C1 segment of cervical spinal cord (tissue), 14 donors: Measurements from ENCODE around the gene TWF2.

ENCODE experiments used
- DNase-seq, 14 donors: peaks; one replicate each; lab custom pipeline; 2025; lab: John Stamatoyannopoulos, UW

TWF2 gene

GRCh38 chr3:52238193-52238760 is 681 bp downstream of the TWF2 start:
- DNase-seq: peak in 1 of 14 donors; percentile 77

- peak in 11 of 14 donors; percentile 43 to 94 (median 71) for DNase-seq
Observed at GRCh38 chr3:52237657-52238172, 1.2 kb downstream of the TWF2 start.

DNA sequence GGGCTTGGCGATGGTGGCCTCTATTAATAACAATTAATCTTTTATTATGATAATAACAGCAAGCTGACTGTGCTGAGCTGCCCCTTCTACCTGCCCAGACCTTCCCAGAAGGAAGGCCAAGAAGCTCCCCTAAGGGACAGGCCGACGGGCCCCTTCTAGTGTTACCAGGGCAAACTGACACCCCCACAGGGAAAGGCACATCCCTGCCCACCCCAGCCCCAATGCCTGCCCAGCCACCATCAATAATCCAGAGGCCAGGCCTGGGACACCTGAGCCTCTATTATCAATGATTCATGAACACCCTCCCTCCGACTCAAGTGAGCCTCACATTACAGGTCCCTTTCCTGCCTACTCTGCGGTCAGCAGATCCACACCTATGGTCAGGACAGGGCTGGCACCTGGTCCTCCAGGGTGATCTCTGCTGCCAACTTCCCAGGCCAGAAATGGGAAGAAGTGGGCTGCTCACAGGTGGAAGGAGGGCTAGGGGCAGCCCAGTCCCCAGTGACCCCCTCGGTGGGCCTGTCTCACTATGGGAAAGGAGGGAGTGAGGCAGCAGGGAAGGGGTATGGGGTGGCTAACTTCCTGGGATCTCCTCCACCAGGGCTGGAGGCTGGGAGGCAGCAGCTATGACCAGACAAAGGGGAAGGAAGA is 1.8 kb downstream of the TWF2 start:
- DNase-seq: no peak

GRCh38 chr3:52236424-52236886 is 2.5 kb downstream of the TWF2 start:
- DNase-seq: no peak

GRCh38 chr3:52234516-52235447 is 4.2 kb downstream of the TWF2 start:
- no peak for DNase-seq

GRCh38 chr3:52233968-52234367 is 5.0 kb downstream of the TWF2 start:
- peak in 9 of 14 donors; percentile 23 to 62 (median 38) for DNase-seq

DNA sequence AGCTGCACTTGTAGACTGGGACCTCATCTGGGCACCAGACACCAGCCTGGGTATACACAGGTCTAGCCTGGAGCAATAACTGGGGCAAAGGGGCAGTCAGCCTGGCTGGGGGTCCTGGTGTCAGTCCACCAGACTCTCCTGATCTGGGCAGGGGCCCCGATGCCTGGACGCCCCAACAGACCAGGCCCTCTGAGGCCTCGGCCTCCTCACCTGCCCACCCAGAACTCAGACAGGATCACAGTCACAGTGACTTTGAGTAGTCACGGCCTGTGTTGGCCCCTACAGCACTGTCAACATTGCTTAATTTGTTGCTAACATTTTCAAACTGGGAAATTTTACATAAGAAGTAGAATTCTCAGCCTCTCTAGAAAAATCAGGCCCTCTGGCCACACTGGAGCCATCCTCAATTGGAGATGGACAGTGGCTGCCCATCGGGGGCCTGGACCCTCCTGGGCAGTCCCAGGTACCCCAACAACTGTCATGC is 5.8 kb downstream of the TWF2 start:
- no peak for DNase-seq

GRCh38 chr3:52232279-52233107 is 6.5 kb downstream of the TWF2 start:
- DNase-seq: no peak

DNA sequence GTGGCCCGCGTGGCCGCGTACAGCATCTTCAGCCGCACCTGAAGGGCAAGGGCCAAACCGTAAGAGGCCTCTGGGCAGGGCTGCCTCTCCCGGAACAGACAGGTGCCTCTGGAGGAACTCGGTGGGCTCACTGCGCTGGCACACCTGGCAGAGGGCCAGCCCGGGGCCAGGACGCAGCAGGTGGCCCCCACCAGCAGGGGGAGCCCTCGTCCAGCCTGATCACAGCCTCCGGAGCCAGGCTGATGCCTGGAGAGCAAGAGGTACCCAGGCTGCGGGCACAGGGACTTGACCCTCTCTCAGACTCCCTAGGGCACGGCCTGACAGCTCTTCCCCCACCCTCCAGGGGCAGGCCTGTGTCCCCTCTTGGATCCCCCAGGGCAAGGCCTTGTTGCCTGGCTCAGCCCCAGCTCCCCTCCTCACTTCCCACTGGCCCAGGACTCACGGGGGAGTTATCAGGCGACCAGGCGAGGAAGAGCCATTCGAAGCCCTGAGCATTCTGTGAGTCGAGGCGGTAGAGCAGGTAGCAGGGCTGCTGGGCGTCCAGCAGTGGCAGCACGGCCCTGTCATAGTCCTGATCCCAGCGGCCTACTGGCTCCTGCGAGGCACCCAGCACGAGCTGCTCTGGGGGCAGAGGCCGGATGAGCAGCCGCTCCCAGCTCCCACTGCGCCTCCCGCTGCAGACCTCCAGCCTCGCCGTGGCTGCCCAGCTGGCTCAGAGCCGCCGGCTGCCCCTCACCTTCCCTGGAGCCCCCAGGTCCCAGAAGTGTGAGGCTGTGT is 7.3 kb downstream of the TWF2 start:
- peak in 5 of 14 donors; percentile 18 to 54 (median 32) for DNase-seq

- no peak for DNase-seq
Observed at GRCh38 chr3:52230889-52231499, 8.0 kb downstream of the TWF2 start.

DNA sequence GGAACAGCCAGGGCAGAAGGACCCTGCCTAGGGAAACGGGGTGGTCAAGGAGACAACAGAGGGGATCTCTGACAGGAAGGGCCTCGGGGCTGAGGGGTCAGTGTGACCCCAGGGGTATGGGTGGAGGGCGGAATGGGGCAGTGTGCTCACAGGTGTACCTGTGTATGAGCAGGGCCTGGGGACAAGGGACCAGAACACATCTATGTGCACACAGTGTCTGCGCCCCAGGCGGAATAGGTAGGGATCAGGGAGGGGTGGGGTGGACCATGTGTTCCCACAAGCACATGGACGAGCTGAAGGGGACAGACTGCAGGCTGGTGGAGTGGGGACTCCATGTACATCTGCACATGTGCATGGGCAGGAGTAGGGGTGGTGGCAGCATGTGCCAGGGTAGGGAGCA is 8.5 kb downstream of the TWF2 start:
- DNase-seq: no peak

GRCh38 chr3:52229656-52230055 is 9.3 kb downstream of the TWF2 start:
- DNase-seq: no peak

DNA sequence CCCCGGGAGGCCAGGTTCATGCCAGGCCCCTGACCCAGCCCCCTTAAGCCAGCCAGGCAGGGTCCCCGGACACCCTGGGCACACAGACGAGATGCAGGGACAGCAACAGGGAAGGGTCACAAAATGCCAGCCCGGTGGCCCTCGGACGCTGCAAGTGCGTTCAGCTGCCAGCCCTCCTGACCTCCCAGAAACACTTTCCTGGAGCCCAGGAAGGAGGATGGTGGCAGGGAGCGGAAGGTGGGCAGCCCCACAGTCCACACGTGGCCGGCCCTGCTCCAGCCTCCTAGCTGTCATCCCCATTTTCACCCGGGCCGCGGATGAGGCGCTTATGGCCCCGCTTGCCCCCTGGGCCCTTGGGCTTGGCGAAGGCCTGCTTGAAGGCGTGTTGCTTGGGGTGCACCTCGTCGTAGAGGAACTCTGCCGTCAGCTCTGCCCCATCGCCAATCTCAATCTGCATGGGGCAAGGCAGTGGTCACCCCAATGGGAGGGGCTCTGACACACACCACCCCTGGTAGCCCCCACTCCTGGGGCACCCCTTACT is 10.1 kb downstream of the TWF2 start:
- DNase-seq: no peak

DNA sequence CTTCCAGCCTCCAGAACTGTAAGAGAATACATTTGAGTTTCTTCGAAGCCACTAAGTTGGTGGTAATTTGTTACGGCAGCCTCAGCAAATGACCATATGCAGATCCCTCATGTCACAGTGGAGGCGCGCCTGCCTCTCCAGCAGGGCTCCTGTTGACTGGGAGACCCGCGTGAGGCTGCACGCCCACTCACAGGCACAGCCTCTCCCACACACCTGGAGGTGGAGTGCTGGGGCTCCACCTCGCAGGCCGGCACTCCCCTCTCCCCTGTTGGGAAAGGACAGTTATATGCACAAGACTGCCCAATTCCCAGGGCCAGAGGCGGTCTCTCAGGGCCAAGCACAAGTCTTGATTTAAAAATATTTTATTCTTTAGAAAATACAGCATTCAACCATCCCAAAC is 10.7 kb downstream of the TWF2 start:
- DNase-seq: no peak

- DNase-seq: no peak
Observed at GRCh38 chr3:52227766-52228165, 11.2 kb downstream of the TWF2 start.

DNA sequence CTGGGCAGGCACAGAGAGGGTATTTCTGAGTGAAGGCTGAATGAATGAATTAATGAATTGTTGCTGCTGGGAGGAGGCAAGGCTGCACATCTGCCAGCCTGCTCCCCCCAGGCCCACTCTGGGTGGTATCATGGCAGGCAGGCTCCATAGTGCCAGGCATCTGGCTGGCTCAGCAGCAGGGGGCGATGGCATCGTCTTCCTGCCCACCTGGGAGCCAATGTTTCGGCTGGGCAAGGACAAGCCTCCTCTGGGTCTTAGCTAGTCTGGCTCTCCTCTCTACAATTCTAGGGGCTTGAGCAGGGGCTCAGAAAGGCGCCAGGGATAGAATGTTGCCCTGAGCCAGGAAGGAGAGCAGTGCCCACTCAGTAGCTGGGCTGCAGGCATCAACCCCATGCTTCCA is 11.8 kb downstream of the TWF2 start:
- DNase-seq: no peak

- no peak for DNase-seq
Observed at GRCh38 chr3:52226229-52226817, 12.6 kb downstream of the TWF2 start.

DNA sequence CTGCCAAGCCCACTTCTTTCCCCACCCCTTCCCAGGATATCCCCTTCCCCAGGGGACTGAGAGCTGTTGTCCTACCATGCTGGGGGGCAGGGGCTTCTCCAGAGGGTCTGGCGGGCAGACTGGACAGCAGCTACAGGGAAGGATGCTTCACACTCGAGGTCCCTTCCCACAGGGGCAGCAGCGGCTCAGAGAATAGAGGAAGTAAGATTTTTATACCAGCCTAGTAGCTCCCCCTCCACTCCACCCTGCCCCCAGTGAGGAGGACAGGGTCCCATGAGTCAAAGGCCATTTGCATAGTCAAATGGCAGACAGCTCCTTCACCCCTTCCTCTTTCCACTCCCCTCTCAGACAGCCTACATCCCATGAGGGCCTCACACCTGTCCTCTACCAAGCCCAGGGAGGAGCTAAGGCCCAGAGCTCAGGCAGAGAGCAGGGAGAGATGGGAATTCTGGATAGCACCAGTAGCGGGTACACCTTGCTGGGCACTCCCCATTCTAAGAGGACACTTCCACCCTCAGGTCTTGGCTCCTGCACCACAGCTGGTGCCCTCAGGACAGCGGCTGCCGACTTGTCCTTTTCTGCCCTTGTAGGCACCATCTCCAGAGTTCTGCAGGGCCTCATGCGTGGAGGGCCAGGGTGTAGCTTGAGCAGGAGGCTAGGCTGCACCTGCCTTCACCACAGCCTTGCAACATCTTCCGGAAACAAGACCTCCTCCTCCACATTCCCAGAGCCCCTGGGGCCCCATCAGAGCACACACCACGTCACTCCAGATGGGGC is 13.3 kb downstream of the TWF2 start, which contains the start of gene TLR9:
Gene TLR9, minus strand, starts transcription at position 194 of the 777 bp plus-strand sequence. Its CDS starts 116 bp downstream, at position 78.
- no peak for DNase-seq
